HK-2 (cell line): Measurements from ENCODE around the gene KRT26.
"Not testable (repeated sequence)": the region's sequence is repeated elsewhere in the genome, so short reads cannot be mapped to it uniquely, and the experiment has no call there.

Experiments used
- DNase-seq: peaks from one replicate; pipeline ENCODE4 v3.0.0-alpha.2; 2018; ENCODE audit not compliant: unreplicated experiment

KRT26 gene

DNA sequence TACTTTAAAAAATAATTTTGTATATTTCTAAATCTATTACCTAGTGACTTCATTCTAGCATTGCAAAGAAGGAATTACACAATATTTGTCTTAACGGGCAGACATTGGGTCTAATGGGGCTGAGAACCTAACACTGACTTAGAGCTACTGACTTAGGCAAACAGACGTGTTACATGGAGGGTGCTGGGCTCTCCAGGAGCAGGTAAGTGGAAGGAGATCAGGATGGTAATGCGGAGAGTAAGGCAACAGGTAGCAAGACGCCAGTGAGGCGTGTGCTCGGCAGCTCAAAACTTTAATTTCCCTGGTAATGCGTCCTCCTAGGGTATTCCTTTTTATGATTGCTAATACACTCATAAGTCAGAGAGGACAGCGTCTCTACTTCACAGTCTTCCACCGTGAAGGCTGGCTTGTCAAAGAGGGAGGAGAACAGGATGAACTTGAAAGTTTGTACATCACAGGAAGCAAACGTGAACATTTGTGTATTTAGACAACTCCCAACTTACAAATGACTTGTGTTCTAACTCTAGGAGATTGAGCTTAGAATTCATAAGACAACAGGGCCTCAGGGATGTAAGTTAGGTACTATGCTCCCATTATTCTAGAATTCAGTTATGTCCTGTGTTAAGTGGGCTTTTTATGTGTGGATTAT is 23.1 kb upstream of the KRT26 start:
- DNase-seq, result no peak

DNA sequence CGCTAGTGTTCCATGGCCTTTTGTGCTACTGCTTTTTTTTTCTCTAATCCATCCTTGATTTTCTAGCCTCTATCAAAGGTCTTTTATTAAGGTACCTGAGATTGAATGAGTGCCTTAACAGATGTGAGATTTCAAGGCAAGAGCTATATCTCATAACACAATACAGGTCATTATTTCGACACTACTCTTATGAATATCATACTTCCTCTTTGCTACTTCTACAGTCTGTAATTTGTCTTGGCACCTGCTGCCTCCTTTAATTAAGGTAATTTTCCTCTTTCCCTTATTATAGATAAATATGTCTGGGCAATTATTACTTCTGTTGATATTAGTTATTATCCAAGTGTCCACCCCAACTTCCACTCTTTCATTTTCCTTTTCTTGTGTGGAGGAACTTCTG is 22.5 kb upstream of the KRT26 start:
- no peak for DNase-seq

DNA sequence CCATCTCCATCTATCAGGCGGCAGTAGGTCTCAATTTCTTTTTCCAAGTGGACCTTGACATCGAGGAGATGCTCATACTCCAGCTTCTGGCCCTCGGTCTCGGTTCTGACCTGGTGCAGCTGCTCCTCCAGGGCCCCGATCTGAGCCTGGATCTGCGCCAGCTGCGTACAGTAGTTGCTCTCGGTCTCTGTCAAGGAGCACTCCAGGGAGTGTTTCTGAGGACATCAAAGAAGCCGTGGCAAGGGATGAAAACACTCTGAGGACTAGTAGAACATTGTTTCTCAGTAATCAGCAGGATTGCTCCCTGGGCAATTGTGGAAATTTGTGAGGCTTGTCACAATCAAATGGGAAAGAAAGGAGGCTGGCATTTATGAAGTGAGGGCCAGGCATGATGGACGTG is 21.8 kb upstream of the KRT26 start:
- no peak for DNase-seq

DNA sequence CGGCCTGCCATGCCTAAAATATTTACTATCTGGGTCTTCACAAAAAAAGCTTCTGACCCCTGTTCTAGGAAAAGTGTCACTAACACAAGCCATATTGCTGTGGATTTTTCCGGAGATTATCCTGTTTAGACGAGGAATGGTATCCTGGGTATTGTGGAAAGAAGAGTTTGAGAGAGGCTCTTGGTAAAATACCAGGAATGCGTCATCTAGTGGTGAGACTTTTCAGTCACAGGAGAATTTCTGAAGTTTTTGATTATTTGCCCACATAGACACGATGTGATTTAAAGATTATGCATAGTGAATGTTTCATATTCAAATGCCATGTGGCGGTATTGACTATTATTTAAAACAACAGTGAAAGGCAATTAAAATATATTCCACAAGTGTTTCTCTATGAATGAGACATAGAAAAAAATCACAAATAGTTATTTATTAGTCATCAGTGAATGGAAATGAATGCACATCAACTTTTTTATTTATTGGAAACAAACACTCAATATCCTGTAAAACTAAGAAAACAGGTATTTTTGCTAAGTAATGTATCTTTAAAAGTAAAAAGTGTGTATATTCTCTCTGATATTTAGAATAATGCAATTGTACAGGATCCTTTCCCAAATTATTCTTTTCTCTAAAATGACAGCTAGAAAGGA is 19.9 kb upstream of the KRT26 start:
- no peak for DNase-seq

DNA sequence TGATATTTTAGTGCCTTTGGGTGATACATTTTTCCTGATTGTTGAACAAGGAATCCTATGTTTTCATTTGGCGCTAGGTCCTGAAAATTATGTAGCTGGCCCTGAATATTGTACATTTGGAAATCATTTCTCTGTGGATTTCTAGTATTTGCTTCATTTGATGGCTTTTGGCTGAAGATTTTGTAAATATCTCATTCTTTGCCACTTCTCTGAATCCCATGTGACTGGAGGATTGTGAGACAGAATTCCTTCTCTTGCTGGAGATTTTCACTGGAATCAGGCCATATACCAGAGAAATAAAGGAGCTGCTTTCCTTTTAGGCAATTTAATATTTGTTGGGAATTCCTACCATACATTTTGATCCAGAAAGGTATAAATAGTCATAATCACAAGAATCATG is 19.1 kb upstream of the KRT26 start:
- DNase-seq, result no peak

DNA sequence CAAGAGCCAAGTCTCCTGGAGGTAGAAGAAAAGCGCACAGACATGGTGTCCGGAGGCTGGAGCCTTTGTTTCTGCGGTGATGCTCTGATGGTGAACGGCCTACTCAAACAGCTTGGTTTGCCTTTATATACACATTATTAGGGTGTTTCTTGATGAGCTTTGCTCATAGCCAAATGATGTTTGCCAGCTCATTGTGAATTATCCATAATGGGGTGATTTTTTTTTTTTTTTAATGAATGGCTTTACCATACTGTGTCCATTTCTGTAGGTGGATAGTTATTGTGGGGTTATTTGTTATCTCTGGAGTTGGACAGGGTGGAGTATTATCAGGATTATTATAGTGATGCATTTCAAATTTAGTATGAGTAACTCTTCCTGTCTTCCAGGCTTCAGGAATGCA is 10.4 kb upstream of the KRT26 start, which contains the start of gene KRT27:
KRT27 (minus strand) TSS at position 101 of the 400 bp plus-strand sequence; CDS start at position 44, 57 bp downstream.
- DNase-seq, result no peak

DNA sequence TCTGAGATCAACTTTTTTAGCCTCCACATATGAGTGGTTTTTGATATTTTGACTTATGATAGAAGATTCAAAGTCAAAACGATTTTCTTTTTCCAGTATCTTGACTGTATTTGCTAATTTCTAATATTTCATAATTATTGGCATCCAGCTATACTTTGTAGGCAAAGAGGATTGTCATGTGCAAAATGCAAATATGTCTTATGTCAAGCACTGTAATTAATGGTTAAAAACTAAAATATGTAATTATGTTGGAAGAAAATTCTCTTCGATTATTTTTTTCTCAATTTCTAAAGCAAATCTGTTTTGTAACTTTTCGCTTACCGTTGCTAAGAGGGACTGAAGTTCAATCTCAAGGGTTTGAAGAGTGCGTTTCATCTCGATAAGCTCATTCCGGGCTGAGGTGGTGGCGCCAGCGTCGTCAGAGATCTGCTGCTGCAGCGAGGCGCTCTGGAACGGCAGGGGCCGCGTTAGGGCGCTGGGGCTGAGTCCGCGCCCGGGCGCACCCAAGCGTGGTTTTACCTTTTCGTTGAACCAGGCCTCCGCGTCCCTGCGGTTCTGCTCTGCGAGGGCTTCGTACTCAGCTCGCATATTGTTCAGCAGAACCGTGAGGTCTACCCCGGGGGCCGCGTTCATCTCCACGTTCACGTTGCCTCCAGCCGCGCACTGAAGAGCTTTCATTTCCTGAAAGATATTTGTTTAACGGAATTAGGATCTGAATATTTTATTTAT is 7.3 kb upstream of the KRT26 start:
- DNase-seq, result no peak

DNA sequence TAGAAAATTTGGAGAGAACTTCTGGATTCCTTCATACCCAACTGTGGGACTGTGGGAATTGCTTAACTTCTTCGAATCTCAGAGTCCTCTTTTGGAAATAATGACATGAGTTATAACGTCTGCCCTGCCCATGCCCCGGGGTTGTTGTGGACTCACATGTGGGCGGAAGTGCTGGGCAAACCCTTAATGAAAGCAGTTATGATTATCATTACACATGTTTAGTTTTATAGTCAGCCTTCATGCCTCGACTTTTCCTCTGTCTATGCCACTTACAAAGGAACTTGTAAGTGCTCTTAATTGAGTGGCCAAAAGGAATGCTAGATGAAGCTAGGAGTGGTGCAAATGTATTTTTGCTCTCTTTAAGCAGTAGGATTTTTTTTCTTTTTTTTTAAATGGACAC is 6.5 kb upstream of the KRT26 start:
- DNase-seq, result no peak

DNA sequence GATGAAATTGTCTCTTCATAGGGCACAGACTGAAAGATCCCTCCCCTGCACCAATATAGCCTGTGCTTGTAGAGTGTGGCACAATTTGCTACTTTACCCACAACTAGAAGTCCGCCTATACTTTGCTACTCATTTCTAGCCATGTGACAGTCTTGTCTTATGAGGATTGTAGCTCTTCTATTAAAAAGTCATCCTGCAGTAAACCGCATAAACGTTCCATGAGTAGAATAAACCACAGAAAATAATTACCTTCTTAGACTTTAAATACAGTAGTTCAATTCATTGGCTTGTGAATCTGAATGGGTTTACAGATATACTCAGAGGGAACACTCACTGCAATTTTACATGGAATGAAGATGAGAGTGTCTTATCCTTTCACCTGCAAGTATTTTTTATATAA is 6.0 kb upstream of the KRT26 start:
- no peak for DNase-seq

DNA sequence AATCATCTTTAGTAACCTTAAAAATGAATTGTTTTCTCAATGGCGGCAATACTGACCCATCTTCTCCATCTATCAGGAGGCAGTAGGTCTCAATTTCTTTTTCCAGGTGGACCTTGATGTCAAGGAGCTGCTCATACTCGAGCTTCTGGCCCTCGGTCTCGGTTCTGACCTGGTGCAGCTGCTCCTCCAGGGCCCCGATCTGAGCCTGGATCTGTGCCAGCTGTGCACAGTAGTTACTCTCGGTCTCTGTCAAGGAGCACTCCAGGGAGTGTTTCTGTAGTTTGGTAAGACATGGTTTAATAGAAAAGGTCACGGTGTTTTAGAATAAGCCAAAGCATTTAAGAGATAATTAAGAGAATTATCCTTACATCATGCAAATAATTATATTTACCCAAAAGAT is 5.5 kb upstream of the KRT26 start:
- no peak for DNase-seq

DNA sequence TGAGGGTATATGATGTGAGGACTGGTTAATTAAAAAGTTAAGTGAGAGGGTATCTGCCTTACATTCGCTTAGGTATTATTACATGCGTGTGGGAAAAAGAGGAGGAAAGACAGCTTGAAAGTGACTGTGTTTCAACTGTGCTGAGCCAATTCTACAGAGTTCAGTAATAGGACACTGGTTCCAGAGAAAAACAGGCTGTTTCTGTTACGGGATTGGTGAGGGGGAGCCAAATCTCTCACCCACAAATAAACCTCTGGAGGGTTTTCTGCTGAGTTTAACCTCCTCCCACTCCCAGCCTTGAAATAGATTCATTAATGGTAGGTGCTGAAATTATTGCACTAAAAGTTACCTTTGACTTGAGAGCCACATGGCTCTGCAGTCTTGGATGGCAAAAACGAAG is 3.9 kb upstream of the KRT26 start:
- no peak for DNase-seq

DNA sequence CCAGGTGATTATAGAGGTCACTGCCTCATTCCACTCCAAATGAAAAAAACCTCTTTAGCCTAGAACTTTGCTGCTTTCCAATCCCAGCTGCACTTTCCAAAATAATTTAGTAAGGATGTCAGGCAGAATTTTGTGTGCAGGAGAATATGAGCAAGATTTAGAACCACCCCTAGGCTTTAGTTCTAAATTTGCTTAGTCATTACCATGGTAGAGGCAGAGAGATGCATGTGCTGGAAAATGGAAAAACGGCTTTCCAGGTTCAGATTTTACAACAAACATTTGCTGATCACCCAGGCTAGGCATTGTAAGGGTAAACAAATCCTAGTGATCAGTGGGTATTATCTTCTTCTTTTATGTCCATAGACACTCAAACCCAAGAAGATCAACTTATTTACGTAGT is 6.3 kb downstream of the KRT26 start:
- no peak for DNase-seq

DNA sequence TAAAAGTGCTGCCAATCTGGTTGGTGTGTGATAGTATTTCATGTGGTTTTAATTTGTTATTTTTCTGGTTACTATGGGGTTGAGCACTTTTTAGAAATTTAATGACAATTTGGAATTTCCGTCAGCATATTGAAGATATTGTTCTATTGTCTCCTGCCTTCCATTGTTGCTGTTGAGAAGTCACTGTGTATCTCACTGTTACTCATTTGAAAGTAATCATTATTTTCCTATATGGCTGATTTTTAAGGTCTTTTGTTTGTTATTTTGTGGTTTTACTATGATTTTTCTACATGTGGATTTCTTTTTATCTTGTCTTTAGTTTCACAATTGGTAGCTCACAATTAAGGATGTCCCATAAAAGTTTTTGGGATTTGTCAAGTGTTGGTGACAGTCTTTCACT is 8.2 kb downstream of the KRT26 start:
- DNase-seq, result no peak

DNA sequence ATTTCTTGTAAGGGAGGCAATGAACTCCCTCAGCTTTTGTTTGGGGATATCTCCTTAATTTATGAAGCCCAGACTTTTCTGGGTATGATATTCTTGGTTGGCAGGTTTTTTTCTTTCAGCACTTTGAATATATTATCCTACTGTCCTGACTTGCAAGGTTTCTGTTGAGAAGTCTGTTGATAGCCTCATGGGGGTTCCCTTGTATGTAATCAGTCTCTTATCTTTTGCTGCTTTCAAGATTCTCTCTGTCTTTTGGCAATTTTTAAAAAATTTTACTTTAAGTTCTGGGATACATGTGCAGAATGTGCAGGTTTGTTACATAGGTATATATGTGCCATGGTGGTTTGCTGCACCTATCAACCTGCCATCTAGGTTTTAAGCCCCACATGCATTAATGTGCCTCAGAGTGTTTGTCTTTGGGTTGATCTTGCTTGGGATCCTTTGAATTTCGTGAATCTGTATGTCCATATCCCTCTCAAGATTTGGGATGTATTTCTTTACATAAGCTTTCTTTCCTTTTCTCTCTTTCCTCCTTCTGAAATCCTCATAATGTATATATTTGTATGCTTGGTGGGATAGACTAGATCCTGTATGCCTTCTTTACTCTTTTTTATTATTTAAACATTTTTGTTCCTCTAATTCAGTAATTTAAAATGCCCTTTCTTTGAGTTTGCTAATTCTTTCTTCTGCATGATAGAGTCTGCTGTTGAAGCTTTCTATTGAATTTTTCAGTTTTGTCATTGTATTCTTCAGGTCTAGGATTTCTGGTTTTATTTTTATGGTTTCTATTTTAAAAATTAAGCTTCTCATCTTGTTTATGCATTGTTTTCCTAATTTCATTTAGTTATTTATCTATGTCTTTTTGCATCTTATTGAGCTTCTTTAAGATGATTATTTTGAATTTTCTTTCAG is 11.6 kb downstream of the KRT26 start:
- no peak for DNase-seq

DNA sequence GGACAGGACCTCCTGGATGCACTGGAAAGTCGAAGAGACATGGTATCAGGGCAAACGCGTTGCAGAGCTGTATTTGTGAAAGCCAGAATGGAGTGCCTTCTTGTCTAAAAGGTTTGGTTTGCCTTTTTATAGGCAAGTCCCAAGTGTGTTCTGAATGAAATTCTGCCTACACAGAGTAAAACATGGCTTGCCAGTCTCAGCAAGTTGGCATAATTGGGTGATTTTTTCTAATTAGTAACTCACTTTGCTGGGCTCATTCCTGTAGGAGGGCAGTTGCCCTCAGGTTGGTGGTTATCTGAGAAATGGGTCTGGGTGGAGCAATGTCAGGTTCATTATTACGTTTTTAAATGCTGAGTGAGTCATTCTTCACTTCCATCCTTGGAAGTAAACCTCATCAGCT is 16.8 kb downstream of the KRT26 start, which contains the start of gene KRT25:
KRT25 (minus strand) TSS at position 101 of the 400 bp plus-strand sequence; CDS start at position 41, 60 bp downstream.
- DNase-seq, result no peak

DNA sequence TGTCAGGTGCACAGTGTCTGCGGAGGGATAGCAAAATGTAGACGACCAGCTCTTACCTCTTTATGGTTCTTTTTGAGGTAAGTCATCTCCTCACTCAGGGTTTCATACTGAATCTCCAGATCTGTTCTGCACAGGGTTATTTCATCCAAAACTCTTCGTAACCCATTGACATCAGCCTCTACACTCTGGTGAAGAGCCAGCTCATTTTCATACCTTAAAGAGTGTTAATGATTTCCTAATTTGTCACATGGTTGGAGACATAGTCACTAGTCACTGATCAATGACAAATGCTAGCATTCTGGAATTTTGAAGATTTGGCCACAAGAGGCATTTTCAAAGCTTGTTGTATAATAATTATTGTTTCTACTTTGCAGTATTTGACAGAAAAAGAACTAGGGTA is 18.2 kb downstream of the KRT26 start:
- DNase-seq, result no peak

DNA sequence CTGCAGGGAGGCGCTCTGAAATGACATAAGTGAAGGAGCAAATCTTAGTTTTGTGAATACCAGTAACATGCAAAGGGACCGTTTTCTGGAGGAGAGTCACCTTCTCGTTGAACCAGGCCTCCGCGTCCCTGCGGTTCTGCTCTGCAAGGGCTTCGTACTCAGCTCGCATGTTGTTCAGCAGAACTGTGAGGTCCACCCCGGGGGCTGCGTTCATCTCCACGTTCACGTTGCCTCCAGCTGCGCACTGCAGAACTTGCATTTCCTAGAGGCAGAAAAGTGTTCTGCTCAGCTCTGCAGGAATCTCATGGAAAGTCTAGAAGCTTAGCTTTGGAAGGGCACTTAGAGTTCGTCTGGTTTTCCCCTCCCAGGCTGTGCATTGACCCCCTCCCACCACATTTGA is 20.9 kb downstream of the KRT26 start:
- DNase-seq, result no peak

DNA sequence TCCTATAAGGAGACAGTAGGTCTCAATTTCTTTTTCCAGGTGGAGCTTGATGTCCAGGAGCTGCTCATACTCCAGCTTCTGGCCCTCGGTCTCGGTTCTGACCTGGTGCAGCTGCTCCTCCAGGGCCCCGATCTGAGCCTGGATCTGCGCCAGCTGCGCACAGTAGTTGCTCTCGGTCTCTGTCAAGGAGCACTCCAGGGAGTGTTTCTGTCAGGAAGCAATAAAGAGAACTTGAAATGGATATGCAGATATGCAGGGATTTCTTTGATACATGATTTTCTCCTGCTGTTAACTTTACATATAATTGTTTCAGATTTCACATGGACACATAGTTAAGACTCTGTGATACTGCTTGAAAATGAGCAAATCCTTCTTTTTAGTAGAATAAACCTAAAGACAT is 21.6 kb downstream of the KRT26 start:
- no peak for DNase-seq

DNA sequence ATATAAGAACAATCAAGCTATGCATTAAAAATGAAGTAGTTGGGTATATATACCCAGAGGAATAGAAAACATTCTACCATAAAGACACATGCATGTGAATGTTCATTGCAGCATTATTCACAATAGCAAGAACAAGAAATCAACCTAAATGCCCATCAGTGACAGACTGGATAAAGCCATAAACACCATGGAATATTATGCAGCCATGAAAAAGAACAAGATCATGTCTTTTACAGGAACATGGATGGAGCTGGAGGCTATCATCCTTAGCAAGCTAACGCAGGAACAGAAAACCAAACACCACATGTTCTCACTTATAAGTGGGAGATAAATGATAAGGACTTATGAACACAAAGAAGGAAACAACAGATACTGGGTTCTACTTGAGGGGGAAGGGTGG is 23.3 kb downstream of the KRT26 start:
- DNase-seq, result not testable (repeated sequence)

DNA sequence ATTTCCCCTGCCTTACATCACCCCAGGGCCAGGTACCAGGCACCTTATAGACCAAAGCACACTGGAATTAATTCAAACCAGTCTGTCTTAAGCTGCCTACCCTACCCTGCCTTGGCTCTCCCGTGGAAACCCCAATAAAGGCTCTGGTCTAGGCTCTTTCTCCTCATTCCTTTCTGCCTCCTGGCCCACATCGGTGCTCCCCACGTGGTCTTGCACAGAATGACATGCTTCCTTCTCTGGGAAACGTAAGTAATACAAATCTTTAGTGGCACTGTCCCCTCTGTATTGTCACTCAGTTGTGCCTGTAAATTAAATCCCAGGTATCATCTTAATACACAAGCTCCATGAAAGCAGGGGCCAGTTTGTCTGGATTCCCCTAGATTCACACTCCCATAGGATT is 33.4 kb downstream of the KRT26 start:
- DNase-seq, result no peak

DNA sequence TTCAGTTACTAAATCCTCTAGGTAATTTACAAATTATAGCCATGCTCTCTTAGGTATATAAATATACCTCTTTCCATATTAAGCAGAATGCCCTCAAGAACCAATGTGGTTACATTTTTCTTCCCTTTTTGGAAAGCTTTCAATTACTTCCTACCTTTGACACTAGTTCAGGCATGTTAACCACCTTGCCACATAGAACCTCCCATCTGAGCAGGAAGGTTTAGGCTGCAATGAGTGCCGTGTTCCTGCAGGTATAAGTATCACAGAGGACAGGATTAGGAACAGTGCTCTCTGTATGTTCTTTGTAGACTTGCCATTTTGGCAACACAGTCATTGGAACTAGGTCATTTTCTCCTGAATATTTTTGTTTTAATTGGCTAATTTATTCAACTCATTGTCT is 37.0 kb downstream of the KRT26 start:
- no peak for DNase-seq

DNA sequence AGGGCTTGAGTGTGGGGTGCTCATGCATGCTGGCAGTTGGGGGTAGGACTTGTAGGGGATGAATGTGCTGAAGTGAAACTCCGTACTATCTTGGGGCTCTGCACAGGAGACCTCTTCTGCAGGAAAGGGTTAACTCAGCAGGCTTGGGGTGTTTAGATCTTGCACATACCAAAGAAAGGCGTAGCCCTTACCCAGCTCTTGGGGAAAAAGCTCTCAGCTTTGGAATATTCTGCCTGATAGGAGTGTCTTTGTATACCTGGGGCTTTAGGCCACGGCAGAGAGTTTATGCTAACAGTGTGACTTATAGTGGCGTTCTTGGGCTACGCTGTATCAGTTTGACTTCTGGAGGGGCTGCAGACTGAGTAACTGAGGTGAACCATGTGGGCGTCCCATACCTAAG is 38.0 kb downstream of the KRT26 start:
- DNase-seq, result no peak
